IMR-90 (cell line): ENCODE measurements around the gene NHSL1. TPM values are rescaled to one million over a fixed set of nuclear protein-coding genes. Genes with fewer than 3 reads are reported as not detected.

ENCODE experiments used
- ATAC-seq: fragments of 200-7000 bp; cut with Tn5 transposase; 2 replicates; pipeline ENCODE4 v1.9.1; 2020; ENCODE audit warnings: low read depth, mild to moderate bottlenecking, moderate library complexity
- BruUV-seq: library from RNA; stranded (reverse); fragments of 400-500 nt; replicated peaks from 2 replicates; lab custom pipeline; 2021; lab: Mats Ljungman, UMichigan
- CTCF ChIA-PET: fragments of 300-600 bp; formaldehyde crosslinking; extraction: SDS; loops from one replicate; lab custom pipeline; 2021; ENCODE audit warnings: antibody characterized with exemption; lab: Yijun Ruan, JAX
- POLR2A ChIA-PET: fragments of 300-600 bp; sonication (Branson Sonifier 250); formaldehyde crosslinking; loops from one replicate; lab custom pipeline; 2022; ENCODE audit warnings: antibody characterized with exemption; ENCODE audit not compliant: unreplicated experiment; lab: Charles Lee
- DNase-seq: peaks from one replicate; pipeline ENCODE4 v3.0.0; 2013
- H2AFZ ChIP-seq: replicated peaks from 2 replicates; pipeline ENCODE3; 2013; ENCODE audit warnings: low read length, mild to moderate bottlenecking; ENCODE audit not compliant: poor library complexity
- H2AK5ac ChIP-seq: 2 replicates; pipeline ENCODE4 v1.6.1; 2013; ENCODE audit warnings: low read depth, low read length, inconsistent platforms
- H2AK9ac ChIP-seq: replicated peaks from 2 replicates; pipeline ENCODE3; 2013; ENCODE audit warnings: mild to moderate bottlenecking, low read depth, low read length, moderate library complexity; ENCODE audit not compliant: poor library complexity
- H2BK120ac ChIP-seq: 2 replicates; pipeline ENCODE4 v1.6.1; 2013; ENCODE audit warnings: low read depth, low read length, inconsistent platforms
- H2BK15ac ChIP-seq: 3 replicates; pipeline ENCODE4 v1.6.1; 2013; ENCODE audit warnings: low read depth, low read length, inconsistent platforms
- H2BK20ac ChIP-seq: 2 replicates; pipeline ENCODE4 v1.6.1; 2013; ENCODE audit warnings: low read depth, mild to moderate bottlenecking, inconsistent platforms, low read length, moderate library complexity
- H2BK5ac ChIP-seq: 2 replicates; pipeline ENCODE4 v1.6.1; 2013; ENCODE audit warnings: mild to moderate bottlenecking, low read depth, low read length, inconsistent platforms; ENCODE audit not compliant: poor library complexity, severe bottlenecking
- H3K14ac ChIP-seq: replicated peaks from 2 replicates; pipeline ENCODE4 v1.6.1; 2013; ENCODE audit warnings: low read depth, low read length, inconsistent platforms
- H3K18ac ChIP-seq: 2 replicates; pipeline ENCODE4 v1.6.1; 2013; ENCODE audit warnings: low read depth, low read length, control low read depth
- H3K23ac ChIP-seq: 2 replicates; pipeline ENCODE4 v1.6.1; 2013; ENCODE audit warnings: low read depth, low read length, inconsistent platforms
- H3K27ac ChIP-seq: 2 replicates; pipeline ENCODE4 v1.5.1; 2013; ENCODE audit warnings: mild to moderate bottlenecking, control low read depth, low read length; ENCODE audit not compliant: insufficient read depth
- H3K27me3 ChIP-seq: 2 replicates; pipeline ENCODE4 v1.6.1; 2013; ENCODE audit warnings: low read length; ENCODE audit not compliant: control insufficient read depth, insufficient read depth
- H3K36me3 ChIP-seq: 2 replicates; pipeline ENCODE4 v1.6.1; 2013; ENCODE audit warnings: low read length, mixed read lengths; ENCODE audit not compliant: control insufficient read depth, insufficient read depth
- H3K4ac ChIP-seq: 2 replicates; pipeline ENCODE4 v1.6.1; 2013; ENCODE audit warnings: low read depth, low read length, inconsistent platforms
- H3K4me1 ChIP-seq: 2 replicates; pipeline ENCODE4 v1.6.1; 2013; ENCODE audit warnings: low read length, mixed read lengths; ENCODE audit not compliant: control insufficient read depth, insufficient read depth
- H3K4me2 ChIP-seq: 2 replicates; pipeline ENCODE4 v1.6.1; 2013; ENCODE audit warnings: low read depth, mild to moderate bottlenecking, control low read depth, low read length, moderate library complexity
- H3K4me3 ChIP-seq: 2 replicates; pipeline ENCODE4 v1.5.1; 2013; ENCODE audit warnings: low read depth, mild to moderate bottlenecking, control low read depth, low read length, moderate library complexity; ENCODE audit not compliant: insufficient read depth
- H3K56ac ChIP-seq: 2 replicates; pipeline ENCODE4 v1.6.1; 2013; ENCODE audit warnings: low read length, inconsistent platforms; ENCODE audit not compliant: insufficient read depth; ENCODE audit errors: extremely low read depth
- H3K79me1 ChIP-seq, 2 experiments: 2 replicates each; pipeline ENCODE4 v1.6.1; 2013; ENCODE audit warnings: low read length in 2 of 2, inconsistent platforms in 1 of 2, low read depth in 1 of 2
- H3K9ac ChIP-seq: 2 replicates; pipeline ENCODE4 v1.6.1; 2013; ENCODE audit warnings: low read depth, low read length, control low read depth
- H3K9me1 ChIP-seq: 2 replicates; pipeline ENCODE4 v1.6.1; 2013; ENCODE audit warnings: low read length, inconsistent platforms; ENCODE audit not compliant: insufficient read depth
- H3K9me3 ChIP-seq: 2 replicates; pipeline ENCODE4 v1.6.1; 2013; ENCODE audit warnings: low read length; ENCODE audit not compliant: control insufficient read depth, insufficient read depth
- H4K20me1 ChIP-seq: 2 replicates; pipeline ENCODE4 v1.6.1; 2013; ENCODE audit warnings: low read length, inconsistent platforms; ENCODE audit not compliant: insufficient read depth
- H4K5ac ChIP-seq: 2 replicates; pipeline ENCODE4 v1.6.1; 2013; ENCODE audit warnings: mild to moderate bottlenecking, low read depth, low read length, control low read depth
- H4K8ac ChIP-seq, 2 experiments: 2 replicates each; pipeline ENCODE4 v1.6.1; 2013; ENCODE audit warnings: low read depth in 2 of 2, low read length in 2 of 2, control low read depth in 1 of 2, inconsistent platforms in 1 of 2
- H4K91ac ChIP-seq: 2 replicates; pipeline ENCODE4 v1.6.1; 2013; ENCODE audit warnings: low read depth, low read length, inconsistent platforms; ENCODE audit not compliant: insufficient read depth
- BHLHE40 ChIP-seq: fragments of 150-350 bp; IDR thresholded peaks from 2 replicates; pipeline ENCODE4 v1.6.1; 2016; ENCODE audit warnings: mild to moderate bottlenecking, low read depth, low read length
- CEBPB ChIP-seq: IDR thresholded peaks from 2 replicates; pipeline ENCODE4 v1.6.1; 2012; ENCODE audit warnings: low read depth, low read length, improper control_type of control experiment
- CHD1 ChIP-seq: IDR thresholded peaks from 2 replicates; pipeline ENCODE4 v1.6.1; 2012; ENCODE audit warnings: low read depth, low read length, improper control_type of control experiment
- CTCF ChIP-seq: conservative IDR thresholded peaks from 2 replicates; pipeline ENCODE4 v1.5.1; 2012; ENCODE audit warnings: mild to moderate bottlenecking, low read depth, low read length, improper control_type of control experiment
- ELK1 ChIP-seq: fragments of 150-350 bp; IDR thresholded peaks from 2 replicates; pipeline ENCODE4 v1.6.1; 2016; ENCODE audit warnings: low read depth, mild to moderate bottlenecking, low read length, moderate library complexity, borderline replicate concordance
- FOS ChIP-seq: fragments of 150-350 bp; IDR thresholded peaks from 2 replicates; pipeline ENCODE4 v1.6.1; 2016; ENCODE audit warnings: low read depth, low read length
- MAFK ChIP-seq: IDR thresholded peaks from 2 replicates; pipeline ENCODE4 v1.6.1; 2012; ENCODE audit warnings: low read depth, low read length, improper control_type of control experiment
- MAZ ChIP-seq: IDR thresholded peaks from 2 replicates; pipeline ENCODE4 v1.6.1; 2012; ENCODE audit warnings: low read depth, mild to moderate bottlenecking, low read length, improper control_type of control experiment, moderate library complexity, borderline replicate concordance
- POLR2A ChIP-seq: IDR thresholded peaks from 2 replicates; pipeline ENCODE4 v1.6.1; 2012; ENCODE audit warnings: mild to moderate bottlenecking, low read depth, low read length
- RAD21 ChIP-seq: IDR thresholded peaks from 2 replicates; pipeline ENCODE4 v1.6.1; 2012; ENCODE audit warnings: low read length, improper control_type of control experiment
- RFX5 ChIP-seq: IDR thresholded peaks from 2 replicates; pipeline ENCODE4 v1.8.0; 2012; ENCODE audit warnings: low read depth, mild to moderate bottlenecking, low read length, moderate library complexity
- USF2 ChIP-seq: fragments of 150-350 bp; IDR thresholded peaks from 2 replicates; pipeline ENCODE4 v1.6.1; 2017; ENCODE audit warnings: mild to moderate bottlenecking, antibody characterized with exemption, low read length, low read depth
- WGBS, 2 experiments: methylation state at CpG; one replicate each; pipeline versions ENCODE4 v1.1.5 to v1.1.7; 2013; ENCODE audit warnings: missing lambda C conversion rate in 2 of 2; ENCODE audit not compliant: insufficient read length in 1 of 2; ENCODE audit errors: extremely low coverage in 2 of 2; 5-methylcytosine and 5-hydroxymethylcytosine counted together
- dilution Hi-C: fragments of 300-500 bp; cut with HindIII; formaldehyde crosslinking; loops from one replicate; pipeline ENCODE4 v1.14.3; 2018; ENCODE audit warnings: low sequenced_read_pairs; ENCODE audit not compliant: unreplicated experiment
- in situ Hi-C: fragments of 300-500 bp; cut with MboI; formaldehyde crosslinking; loops from 3 replicates; pipeline ENCODE4 v1.14.3; 2019; ENCODE audit warnings: low sequenced_read_pairs, inconsistent platforms, mixed read lengths
- intact Hi-C: fragments of 100-400 bp; cut with micrococcal nuclease; formaldehyde crosslinking; loops from 2 replicates; pipeline ENCODE4 v1.10.0; 2022
- polyA plus RNA-seq, 3 experiments: library from polyadenylated mRNA; depleted of rRNA; stranded (reverse); fragments of >200 nt; gene quantifications; 2 replicates each; pipeline ENCODE4 v1.2.3, GENCODE V29; 2012; ENCODE audit warnings: low replicate concordance in 1 of 3
- total RNA-seq: library from RNA; depleted of rRNA; stranded (reverse); fragments of >200 nt; gene quantifications from 2 replicates; pipeline ENCODE4 v1.2.3, GENCODE V29; 2012

Gene NHSL1
- total and polyA plus RNA-seq, 2 of the 4 experiments (the other 2 are of a cell fraction) = 5.6 to 7.2 TPM

DNA sequence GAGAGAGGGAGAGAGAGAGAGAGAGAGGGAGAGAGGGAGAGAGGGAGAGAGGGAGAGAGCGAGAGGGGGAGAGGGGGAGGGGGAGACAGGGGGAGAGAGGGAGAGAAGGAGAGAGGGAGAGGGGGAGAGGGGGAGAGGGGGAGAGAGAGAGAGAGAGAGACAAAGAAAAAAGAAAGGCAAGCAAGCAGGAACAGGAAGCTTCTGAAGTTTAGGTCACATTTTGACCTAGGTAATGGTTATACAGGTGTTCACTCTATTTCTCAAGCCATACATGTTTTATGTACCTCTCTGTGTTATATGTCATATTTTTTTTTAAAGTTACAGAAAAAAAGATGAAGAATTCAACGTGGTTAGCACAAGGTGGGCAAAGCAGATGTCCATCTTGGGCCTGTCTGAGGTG is 9.4 kb downstream of the NHSL1 start:
- no TSS peak for BruUV-seq
- CTCF ChIA-PET = no interaction called here

More for the DNA sequence above, 9.4 kb downstream of the NHSL1 start:
- H2BK15ac ChIP-seq = no peak overlapping the region
- no peak overlapping the region for H2BK5ac ChIP-seq
- peaks cover 5% of the 10 kb centered on the region; the same call in 1 of the 2 replicates for H3K9me1 ChIP-seq
- no peaks in the 10 kb centered on the region for H3K9me3 ChIP-seq
- POLR2A ChIA-PET = no interaction called here
- no peak overlapping the region for H3K56ac ChIP-seq
- H3K79me1 ChIP-seq = peaks cover 6 to 20% of the 10 kb centered on the region in 2 experiments; a peak in 2 of 4 replicates
- peaks cover 8% of the 10 kb centered on the region for H3K4me1 ChIP-seq
- H4K20me1 ChIP-seq = no peaks in the 10 kb centered on the region; the same call in 1 of the 2 replicates
- no peak overlapping the region for H2BK120ac ChIP-seq
- H3K4ac ChIP-seq = no peak overlapping the region
- no CpG with 5 or more reads among the region's 2 CpGs for WGBS, 2 experiments
- H2AK9ac ChIP-seq = no peak overlapping the region
- TF ChIP-seq CTCF = no peak
- no peak for TF ChIP-seq BHLHE40
- TF ChIP-seq RFX5 = no peak
- no peak for TF ChIP-seq POLR2A
- TF ChIP-seq ELK1 = no peak
- no peak for TF ChIP-seq USF2
- TF ChIP-seq RAD21 = no peak
- TF ChIP-seq MAFK = no peak
- TF ChIP-seq MAZ = no peak
- no peak for TF ChIP-seq CHD1
- no peak for TF ChIP-seq CEBPB
- no peak for TF ChIP-seq FOS
- DNase-seq (no peak), ATAC-seq (no peak)
- no peak overlapping the region for H3K4me3 ChIP-seq
- H3K14ac ChIP-seq = no peak overlapping the region
- H2AK5ac ChIP-seq = no peak overlapping the region
- no peak overlapping the region for H3K18ac ChIP-seq
- in situ Hi-C loops = no loop called here
- no peak overlapping the region for H3K23ac ChIP-seq
- no peak overlapping the region for H2AFZ ChIP-seq
- no peak overlapping the region for H4K91ac ChIP-seq
- dilution Hi-C loops = no loop called here
- H2BK20ac ChIP-seq = no peak overlapping the region
- H4K5ac ChIP-seq = no peak overlapping the region
- H3K4me2 ChIP-seq = no peak overlapping the region
- no peak overlapping the region for H3K27ac ChIP-seq
- 0 out of 2 replicates have a peak, but pooled peaks cover 2% of the 10 kb centered on the region for H3K36me3 ChIP-seq
- H3K27me3 ChIP-seq = no peaks in the 10 kb centered on the region
- intact Hi-C loops = no loop called here
- H3K9ac ChIP-seq = no peak overlapping the region
- H4K8ac ChIP-seq = no peak overlapping the region
